ENCODE measurements around the gene CPT1B.

DNA sequence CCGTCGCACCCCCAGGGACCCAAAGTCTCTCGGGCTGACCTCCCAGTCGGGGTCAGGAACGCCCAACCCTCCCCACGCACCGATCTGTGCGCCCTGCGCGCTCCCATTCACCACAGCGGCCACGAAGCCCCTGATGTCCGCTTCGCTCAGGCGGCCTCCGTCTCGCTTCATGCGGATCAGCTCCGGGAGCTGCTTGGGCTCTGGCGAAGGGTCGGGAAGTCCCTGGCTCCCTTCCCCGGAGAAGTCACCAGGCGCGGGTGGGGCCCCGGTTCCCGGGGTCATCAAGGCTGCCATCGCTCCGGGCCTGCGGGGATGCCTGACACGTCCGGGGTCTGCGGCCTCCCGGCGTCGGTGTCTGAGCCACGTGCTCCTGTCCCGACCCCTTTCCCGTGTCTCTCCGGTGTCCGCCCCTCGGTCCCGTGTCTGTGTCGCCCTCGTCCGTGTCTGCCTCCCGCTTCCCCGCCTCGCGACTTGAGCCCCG lies 48.8 kb downstream of the CPT1B start:
- peak; percentile 91 for TF ChIP-seq EZH2 (IDR thresholded peaks at IDR 0.05; ENCODE audit: insufficient read depth, low read length)
- TF ChIP-seq, protein P1, sequence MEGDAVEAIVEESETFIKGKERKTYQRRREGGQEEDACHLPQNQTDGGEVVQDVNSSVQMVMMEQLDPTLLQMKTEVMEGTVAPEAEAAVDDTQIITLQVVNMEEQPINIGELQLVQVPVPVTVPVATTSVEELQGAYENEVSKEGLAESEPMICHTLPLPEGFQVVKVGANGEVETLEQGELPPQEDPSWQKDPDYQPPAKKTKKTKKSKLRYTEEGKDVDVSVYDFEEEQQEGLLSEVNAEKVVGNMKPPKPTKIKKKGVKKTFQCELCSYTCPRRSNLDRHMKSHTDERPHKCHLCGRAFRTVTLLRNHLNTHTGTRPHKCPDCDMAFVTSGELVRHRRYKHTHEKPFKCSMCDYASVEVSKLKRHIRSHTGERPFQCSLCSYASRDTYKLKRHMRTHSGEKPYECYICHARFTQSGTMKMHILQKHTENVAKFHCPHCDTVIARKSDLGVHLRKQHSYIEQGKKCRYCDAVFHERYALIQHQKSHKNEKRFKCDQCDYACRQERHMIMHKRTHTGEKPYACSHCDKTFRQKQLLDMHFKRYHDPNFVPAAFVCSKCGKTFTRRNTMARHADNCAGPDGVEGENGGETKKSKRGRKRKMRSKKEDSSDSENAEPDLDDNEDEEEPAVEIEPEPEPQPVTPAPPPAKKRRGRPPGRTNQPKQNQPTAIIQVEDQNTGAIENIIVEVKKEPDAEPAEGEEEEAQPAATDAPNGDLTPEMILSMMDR (IDR thresholded peaks at IDR 0.05; ENCODE audit: insufficient read depth, low read depth, low read length): no peak
